GM18858 (cell line): Measurements from ENCODE around the gene SPSB1.

Experiments
- ATAC-seq: cut with Tn5 transposase; IDR thresholded peaks from one replicate; pipeline ENCODE4 v1.9.1; 2021; ENCODE audit not compliant: unreplicated experiment

SPSB1 gene

GRCh38 chr1:9292361-9293240 is at the start of gene SPSB1:
SPSB1 (plus strand) TSS chr1:9292894; CDS start chr1:9355892, 62,998 bp downstream.
- no peak for ATAC-seq

GRCh38 chr1:9243066-9243739 is 49.5 kb upstream of the SPSB1 start:
- no peak for ATAC-seq

GRCh38 chr1:9244501-9245229 is 48.0 kb upstream of the SPSB1 start:
- ATAC-seq, result no peak

GRCh38 chr1:9245230-9245619 is 47.5 kb upstream of the SPSB1 start:
- ATAC-seq, result no peak

GRCh38 chr1:9245661-9246060 is 47.0 kb upstream of the SPSB1 start:
- ATAC-seq, result no peak

GRCh38 chr1:9246215-9246614 is 46.5 kb upstream of the SPSB1 start:
- no peak for ATAC-seq

- ATAC-seq, result no peak
Measured at GRCh38 chr1:9246841-9247785, 45.6 kb upstream of the SPSB1 start.

- ATAC-seq, result no peak
Measured at GRCh38 chr1:9247894-9248293, 44.8 kb upstream of the SPSB1 start.

- no peak for ATAC-seq
Measured at GRCh38 chr1:9248341-9249262, 44.1 kb upstream of the SPSB1 start.

GRCh38 chr1:9249263-9249533 is 43.5 kb upstream of the SPSB1 start:
- ATAC-seq, result no peak

- ATAC-seq, result no peak
Measured at GRCh38 chr1:9249534-9250410, 42.9 kb upstream of the SPSB1 start.

- ATAC-seq, result no peak
Measured at GRCh38 chr1:9250411-9251381, 42.0 kb upstream of the SPSB1 start.

- no peak for ATAC-seq
Measured at GRCh38 chr1:9251501-9251900, 41.2 kb upstream of the SPSB1 start.

GRCh38 chr1:9253004-9253403 is 39.7 kb upstream of the SPSB1 start:
- no peak for ATAC-seq

GRCh38 chr1:9253453-9254105 is 39.1 kb upstream of the SPSB1 start:
- ATAC-seq, result no peak

GRCh38 chr1:9256332-9256731 is 36.4 kb upstream of the SPSB1 start:
- ATAC-seq, result no peak

GRCh38 chr1:9257851-9258250 is 34.8 kb upstream of the SPSB1 start:
- ATAC-seq, result no peak
